Measurements from ENCODE around the gene FRK.

DNA sequence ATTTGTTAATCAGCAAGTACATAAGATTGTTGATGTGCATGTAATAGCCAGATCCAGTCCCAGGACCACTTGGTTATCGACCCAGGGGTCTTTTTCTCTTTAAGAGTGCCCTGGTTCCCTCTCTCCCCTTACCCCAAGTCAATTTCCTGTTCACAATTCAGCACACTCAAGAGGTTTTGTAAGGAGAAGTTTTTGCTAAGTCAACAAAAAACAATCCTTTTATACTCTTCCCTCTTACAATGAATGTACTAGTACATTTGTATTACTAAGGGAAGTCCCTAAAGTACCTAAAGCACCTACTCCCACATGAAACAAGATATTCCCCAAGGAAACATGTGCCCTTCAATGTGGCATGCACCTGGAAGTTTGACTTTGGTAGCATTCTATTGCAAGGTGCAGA lies 38.3 kb upstream of the FRK start:
- TF ChIP-seq, protein P1, sequence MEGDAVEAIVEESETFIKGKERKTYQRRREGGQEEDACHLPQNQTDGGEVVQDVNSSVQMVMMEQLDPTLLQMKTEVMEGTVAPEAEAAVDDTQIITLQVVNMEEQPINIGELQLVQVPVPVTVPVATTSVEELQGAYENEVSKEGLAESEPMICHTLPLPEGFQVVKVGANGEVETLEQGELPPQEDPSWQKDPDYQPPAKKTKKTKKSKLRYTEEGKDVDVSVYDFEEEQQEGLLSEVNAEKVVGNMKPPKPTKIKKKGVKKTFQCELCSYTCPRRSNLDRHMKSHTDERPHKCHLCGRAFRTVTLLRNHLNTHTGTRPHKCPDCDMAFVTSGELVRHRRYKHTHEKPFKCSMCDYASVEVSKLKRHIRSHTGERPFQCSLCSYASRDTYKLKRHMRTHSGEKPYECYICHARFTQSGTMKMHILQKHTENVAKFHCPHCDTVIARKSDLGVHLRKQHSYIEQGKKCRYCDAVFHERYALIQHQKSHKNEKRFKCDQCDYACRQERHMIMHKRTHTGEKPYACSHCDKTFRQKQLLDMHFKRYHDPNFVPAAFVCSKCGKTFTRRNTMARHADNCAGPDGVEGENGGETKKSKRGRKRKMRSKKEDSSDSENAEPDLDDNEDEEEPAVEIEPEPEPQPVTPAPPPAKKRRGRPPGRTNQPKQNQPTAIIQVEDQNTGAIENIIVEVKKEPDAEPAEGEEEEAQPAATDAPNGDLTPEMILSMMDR (IDR thresholded peaks at IDR 0.05), result no peak
- no peak for TF ChIP-seq EP300 (IDR thresholded peaks at IDR 0.05)
- TF ChIP-seq POLR2A (IDR thresholded peaks at IDR 0.05), result no peak
- peak in 1 of 3 donors; percentile 29 for TF ChIP-seq POLR2AphosphoS5 (IDR thresholded peaks at IDR 0.05)

Measured in stomach (tissue), 4 donors.